ENCODE data around the gene QTRT2. TPM values are rescaled to one million over a fixed set of nuclear protein-coding genes. Genes with fewer than 3 reads are reported as not detected.

QTRT2 gene
- total and polyA plus RNA-seq, 10 of the 15 experiments (the other 5 are each of a cell fraction or from before 2014, with no cell fraction given): 17.8 to 42.3 (median 28.7) TPM

DNA sequence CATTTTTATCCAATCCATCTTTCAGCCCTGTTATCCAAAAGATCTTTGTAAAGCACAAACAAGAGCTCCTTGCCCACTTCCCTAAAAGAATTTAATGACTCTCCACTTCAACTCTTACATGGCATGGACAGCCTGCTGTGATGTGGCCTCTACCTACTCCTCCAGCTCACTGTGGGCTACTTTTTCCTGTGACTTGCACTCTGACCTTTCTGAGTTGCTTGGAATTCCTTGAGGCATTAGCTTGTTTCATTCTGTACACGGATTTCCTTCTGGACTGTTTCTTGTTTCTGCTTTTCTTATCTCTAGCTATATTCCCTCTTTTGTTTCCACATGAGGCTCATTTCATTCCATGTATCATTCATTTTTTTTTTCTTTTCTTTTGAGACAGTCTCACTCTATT lies 15.2 kb downstream of the QTRT2 start:
- TF ChIP-seq EZH2 (IDR thresholded peaks at IDR 0.05; ENCODE audit: borderline replicate concordance, control insufficient read depth, low read depth, low read length): no peak
- TF ChIP-seq, protein P1, sequence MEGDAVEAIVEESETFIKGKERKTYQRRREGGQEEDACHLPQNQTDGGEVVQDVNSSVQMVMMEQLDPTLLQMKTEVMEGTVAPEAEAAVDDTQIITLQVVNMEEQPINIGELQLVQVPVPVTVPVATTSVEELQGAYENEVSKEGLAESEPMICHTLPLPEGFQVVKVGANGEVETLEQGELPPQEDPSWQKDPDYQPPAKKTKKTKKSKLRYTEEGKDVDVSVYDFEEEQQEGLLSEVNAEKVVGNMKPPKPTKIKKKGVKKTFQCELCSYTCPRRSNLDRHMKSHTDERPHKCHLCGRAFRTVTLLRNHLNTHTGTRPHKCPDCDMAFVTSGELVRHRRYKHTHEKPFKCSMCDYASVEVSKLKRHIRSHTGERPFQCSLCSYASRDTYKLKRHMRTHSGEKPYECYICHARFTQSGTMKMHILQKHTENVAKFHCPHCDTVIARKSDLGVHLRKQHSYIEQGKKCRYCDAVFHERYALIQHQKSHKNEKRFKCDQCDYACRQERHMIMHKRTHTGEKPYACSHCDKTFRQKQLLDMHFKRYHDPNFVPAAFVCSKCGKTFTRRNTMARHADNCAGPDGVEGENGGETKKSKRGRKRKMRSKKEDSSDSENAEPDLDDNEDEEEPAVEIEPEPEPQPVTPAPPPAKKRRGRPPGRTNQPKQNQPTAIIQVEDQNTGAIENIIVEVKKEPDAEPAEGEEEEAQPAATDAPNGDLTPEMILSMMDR (IDR thresholded peaks at IDR 0.05 in 2 of 3, conservative IDR thresholded peaks at IDR 0.05 in 1 of 3; ENCODE audit: control insufficient read depth in 2 of 3, extremely low read depth in 1 of 3, insufficient read depth in 1 of 3, low read depth in 3 of 3, low read length in 3 of 3): no peak
- no peak for TF ChIP-seq JUND (IDR thresholded peaks at IDR 0.05; ENCODE audit: low read depth, low read length)
- TF ChIP-seq PAX8 (IDR thresholded peaks at IDR 0.05): no peak
- no peak for TF ChIP-seq ATF7 (IDR thresholded peaks at IDR 0.05; ENCODE audit: low read depth)
- no peak for TF ChIP-seq HDGF (IDR thresholded peaks at IDR 0.05)
- TF ChIP-seq, protein P2, sequence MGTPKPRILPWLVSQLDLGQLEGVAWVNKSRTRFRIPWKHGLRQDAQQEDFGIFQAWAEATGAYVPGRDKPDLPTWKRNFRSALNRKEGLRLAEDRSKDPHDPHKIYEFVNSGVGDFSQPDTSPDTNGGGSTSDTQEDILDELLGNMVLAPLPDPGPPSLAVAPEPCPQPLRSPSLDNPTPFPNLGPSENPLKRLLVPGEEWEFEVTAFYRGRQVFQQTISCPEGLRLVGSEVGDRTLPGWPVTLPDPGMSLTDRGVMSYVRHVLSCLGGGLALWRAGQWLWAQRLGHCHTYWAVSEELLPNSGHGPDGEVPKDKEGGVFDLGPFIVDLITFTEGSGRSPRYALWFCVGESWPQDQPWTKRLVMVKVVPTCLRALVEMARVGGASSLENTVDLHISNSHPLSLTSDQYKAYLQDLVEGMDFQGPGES (IDR thresholded peaks at IDR 0.05): no peak
- no peak for TF ChIP-seq RAD51 (IDR thresholded peaks at IDR 0.05)
- TF ChIP-seq KAT2A (conservative IDR thresholded peaks at IDR 0.05; ENCODE audit: control insufficient read depth, low read depth, low read length): no peak
- WGBS (ENCODE audit: insufficient coverage, insufficient replicate concordance, low lambda C conversion rate, missing lambda C conversion rate): 100% methylated on average over 1 of the region's 1 CpG
- no peaks in the 10 kb centered on the region for H4K20me1 ChIP-seq (ENCODE audit: control insufficient read depth, insufficient read depth)
- DNase-seq (ENCODE audit: low read depth, low spot score) (no peak), ATAC-seq (no peak), FAIRE-seq (no peak)
- H3K9ac ChIP-seq (ENCODE audit: control insufficient read depth, insufficient read depth, low read length): no peak overlapping the region
- CTCF ChIA-PET: no interaction called here
- no peak overlapping the region for H3K27ac ChIP-seq (ENCODE audit: control insufficient read depth, insufficient read depth)
- SMC1A ChIA-PET (ENCODE audit: uncharacterized antibody, unreplicated experiment): interaction anchor here (0.8 to 1.2 kb wide), 2 partner anchors 14 to 16 kb away, joined by 3 read pairs; partner anchors contain the start of gene CCDC191
- no TSS peak for BruUV-seq (replicated peaks)
- no peak overlapping the region for H3K4me2 ChIP-seq (ENCODE audit: control insufficient read depth, insufficient read depth)
- no peaks in the 10 kb centered on the region for H3K9me3 ChIP-seq (replicated peaks; ENCODE audit: control insufficient read depth, insufficient read depth, low read length)
- H2AFZ ChIP-seq (ENCODE audit: control insufficient read depth, low read depth, low read length): no peak overlapping the region
- no peaks in the 10 kb centered on the region for H3K79me2 ChIP-seq (ENCODE audit: control insufficient read depth, insufficient read depth, low read length)
- RAD21 ChIA-PET (ENCODE audit: unreplicated experiment): no interaction called here
- H3K4me1 ChIP-seq (ENCODE audit: control insufficient read depth, insufficient read depth, low read length): no peaks in the 10 kb centered on the region
- intact Hi-C loops (cut with micrococcal nuclease; ENCODE audit: unreplicated experiment) (no loop called here), in situ Hi-C loops (cut with MboI) (no loop called here)
- H3K4me3 ChIP-seq: no peak overlapping the region
- peaks cover 11 to 36% of the 10 kb centered on the region in 2 experiments; a peak in 3 of 4 replicates for H3K36me3 ChIP-seq (ENCODE audit: control insufficient read depth in 2 of 2, insufficient read depth in 2 of 2, low read length in 1 of 2)
- POLR2A ChIA-PET: no interaction called here
- no peaks in the 10 kb centered on the region for H3K27me3 ChIP-seq (replicated peaks in 1 of 2; ENCODE audit: control insufficient read depth in 2 of 2, insufficient read depth in 2 of 2, low read length in 1 of 2)

Measured in GM12878 (cell line).